SH-SY5Y (cell line): Measurements from ENCODE around the gene LRRN2.

ENCODE experiments used
- GATA2 ChIP-seq: IDR thresholded peaks from 2 replicates; pipeline ENCODE4 v1.6.1; 2011; ENCODE audit warnings: mild to moderate bottlenecking, low read depth, low read length
- GATA3 ChIP-seq: IDR thresholded peaks from 2 replicates; pipeline ENCODE4 v1.6.1; 2011; ENCODE audit warnings: low read depth, mild to moderate bottlenecking, low read length, moderate library complexity

DNA sequence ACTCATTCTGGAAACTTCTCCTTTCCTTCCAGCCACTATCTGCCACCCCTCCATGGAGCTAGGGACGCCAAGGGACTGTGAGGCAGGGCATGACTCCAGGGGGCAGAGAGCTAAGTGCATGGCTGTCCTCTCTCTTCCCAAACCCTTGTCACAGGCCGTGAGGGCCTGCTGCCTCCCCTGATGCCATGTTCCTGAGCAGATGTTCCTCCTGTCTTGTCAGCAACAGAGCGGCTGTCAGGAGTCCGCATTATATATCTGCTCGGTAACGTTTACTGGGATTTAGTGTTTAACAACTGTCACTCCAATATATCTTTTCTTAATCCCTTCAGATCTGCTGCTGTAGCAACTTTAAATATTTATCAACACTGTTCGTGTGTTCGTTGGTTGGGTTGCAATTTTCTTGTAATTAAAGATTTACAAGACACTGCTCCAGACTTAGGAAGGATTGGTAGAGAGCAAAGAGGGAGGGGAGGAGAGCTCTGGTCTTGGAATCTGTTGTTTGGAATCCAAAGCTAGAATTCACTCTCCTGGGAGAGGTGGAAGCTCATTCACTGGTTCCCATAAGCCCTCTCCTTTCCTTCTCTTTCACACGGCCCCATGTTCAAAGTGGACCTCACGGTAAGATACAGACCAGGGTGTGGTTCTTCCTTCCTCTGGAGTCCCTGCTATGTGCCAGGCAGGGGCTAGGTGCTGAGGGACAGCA lies 93.1 kb downstream of the LRRN2 start:
- TF ChIP-seq GATA2, result no peak
- TF ChIP-seq GATA3, result no peak
